HL-60/S4 (cell line): ENCODE measurements around the gene KCNMB1.

Experiments
- in situ Hi-C: fragments of 300-500 bp; cut with MboI; formaldehyde crosslinking; loops from 2 replicates; pipeline ENCODE4 v1.14.3; 2022; ENCODE audit warnings: low sequenced_read_pairs

KCNMB1 gene, protein sequence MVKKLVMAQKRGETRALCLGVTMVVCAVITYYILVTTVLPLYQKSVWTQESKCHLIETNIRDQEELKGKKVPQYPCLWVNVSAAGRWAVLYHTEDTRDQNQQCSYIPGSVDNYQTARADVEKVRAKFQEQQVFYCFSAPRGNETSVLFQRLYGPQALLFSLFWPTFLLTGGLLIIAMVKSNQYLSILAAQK

DNA sequence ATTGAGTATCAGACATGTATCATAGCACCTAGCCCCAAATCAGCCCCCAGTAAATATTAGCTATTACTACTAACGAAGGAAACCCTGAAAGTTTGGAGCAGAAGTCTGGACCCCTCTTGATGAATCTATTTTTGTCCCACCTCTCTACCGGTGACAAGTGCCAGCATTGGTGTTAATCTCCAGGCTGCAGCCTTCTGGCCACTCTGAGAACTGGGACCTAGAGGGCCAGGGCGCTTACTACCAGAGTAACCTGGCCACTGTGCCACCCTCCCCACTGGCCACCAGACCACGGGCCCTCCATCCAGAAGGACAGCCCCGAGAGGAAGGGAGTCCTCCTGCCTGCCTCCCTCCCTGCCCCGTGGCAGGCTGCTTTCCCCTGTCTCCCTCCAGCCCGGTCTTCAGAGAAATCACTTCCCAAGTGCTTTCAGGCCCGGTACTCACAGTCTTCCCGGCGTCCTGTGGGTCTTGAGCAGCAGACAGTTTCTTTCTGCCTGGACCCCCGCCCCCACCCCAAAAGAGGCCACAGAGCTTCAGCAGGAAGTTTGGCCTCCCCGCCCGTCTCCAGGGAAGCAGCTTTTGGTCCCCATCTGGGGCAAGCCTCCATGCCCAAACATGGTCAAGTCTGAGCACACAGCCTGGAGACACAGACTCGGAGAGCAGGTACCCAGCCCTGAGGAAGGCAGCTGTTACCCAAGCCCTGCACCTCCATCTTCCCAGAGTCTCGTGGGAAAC lies at the start of gene KCNMB1:
TSS of gene KCNMB1 (minus strand) at position 550 of the 732 bp plus-strand sequence. CDS start 3,920 bp downstream, outside the sequence.
- in situ Hi-C loops, result no loop called here

DNA sequence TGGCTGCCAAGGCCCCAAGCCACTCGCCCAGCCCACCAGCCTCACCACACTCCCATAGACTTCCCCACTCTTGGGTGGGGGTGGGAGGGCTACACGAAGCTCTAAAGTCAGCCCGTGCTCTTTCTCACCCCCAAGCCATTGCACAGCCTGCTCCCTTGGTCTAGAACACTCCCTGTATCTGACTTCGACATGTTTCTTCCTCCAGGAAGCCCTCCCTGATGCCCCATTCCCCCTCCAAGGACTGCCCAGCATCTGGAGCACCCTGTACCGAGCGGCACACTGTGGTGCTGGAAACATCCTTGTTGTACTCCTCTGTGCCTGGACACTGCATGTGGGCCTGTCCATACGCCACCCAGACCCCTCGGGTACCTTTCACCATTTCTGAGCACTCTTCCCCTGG lies 49.4 kb upstream of the KCNMB1 start:
- in situ Hi-C loops, result no loop called here

DNA sequence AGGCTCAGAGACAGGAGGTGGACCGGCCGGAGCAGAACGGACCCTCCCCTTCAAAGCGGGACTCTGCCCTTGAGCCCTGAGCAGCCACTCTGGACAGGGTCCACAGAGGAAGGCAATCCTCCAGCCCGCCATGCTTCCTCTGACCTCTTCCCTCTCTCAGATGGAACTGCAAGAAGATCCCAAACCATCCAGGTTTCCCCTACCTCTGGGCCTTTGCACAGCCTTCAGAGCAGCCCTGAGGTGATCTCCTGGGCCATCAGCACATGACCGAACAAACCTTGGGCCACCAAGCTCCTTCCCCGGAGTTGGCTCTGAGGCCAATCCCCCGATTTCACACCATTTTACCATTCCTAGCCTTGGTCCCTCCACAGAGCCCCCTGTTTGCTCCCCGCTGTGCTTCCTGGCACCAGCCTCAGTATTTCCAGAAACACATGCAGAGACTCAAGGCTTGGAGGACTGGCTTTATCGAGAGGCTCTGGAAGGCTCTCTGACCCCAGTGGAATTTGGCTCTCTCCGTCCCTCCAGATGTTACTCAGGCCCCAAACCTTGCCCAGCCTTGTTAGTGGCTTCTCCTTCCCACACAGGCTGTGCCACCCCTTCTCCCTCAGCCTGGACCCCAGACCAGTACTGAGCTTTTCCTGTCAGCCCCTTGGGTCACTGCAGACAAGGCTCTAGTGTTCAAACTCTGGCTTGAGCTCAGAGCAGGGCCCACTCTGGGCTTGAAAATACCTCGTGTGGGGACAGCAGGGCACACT lies 48.6 kb upstream of the KCNMB1 start:
- in situ Hi-C loops, result no loop called here

DNA sequence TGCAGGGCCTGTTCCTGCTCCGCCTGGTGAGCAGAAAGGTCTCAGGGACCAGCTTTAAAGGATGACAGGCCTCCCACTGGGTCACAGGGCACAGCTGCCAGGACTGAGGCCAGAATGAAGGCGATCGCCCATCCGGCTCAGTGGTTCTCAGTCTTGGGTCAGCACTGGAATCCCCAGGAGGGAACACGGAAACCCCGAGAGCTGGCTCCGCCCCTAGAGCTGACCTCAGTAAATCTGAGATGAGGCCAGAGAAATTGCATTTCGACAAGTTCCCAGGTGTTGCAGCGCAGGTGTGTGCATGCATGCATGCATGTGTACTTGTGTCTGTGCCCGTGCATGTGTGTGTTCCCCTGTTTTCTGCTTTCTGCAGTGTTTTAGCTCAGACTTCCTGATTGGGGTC lies 47.2 kb upstream of the KCNMB1 start:
- in situ Hi-C loops, result no loop called here

DNA sequence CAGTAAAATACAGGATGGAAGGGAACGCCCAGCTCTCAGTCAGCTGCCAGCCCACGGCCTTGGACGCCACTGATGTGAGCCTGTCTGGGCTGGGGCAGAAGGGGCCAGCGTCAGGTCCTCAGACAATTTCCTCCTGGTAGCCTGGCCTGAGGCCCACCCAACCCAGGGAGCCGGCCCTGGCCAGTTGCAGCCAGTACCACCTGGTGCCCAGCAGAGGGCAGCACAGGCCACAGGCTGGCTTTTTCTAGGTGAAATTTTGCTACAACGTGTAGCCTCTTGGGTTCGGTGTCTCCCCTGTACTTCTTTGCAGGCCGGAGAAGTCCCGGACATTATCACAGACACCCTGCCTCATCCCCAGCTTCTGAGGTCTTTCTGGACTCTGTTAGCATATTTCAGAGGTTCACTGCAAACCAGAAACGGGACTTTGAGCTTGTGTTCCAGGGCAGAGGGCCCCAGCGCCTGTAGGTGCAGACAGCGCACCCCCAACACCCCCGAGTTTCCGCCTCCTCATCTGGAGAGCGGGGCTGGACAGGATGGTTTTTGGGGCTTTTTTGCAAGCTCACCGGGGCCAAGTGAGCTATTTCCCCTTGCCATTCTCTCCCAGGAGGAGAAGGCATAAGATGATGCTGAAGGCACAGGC lies 45.9 kb upstream of the KCNMB1 start:
- in situ Hi-C loops, result loop anchor here (5.0 kb wide), 1 partner anchor 187 kb away; no protein-coding TSS in a partner anchor

DNA sequence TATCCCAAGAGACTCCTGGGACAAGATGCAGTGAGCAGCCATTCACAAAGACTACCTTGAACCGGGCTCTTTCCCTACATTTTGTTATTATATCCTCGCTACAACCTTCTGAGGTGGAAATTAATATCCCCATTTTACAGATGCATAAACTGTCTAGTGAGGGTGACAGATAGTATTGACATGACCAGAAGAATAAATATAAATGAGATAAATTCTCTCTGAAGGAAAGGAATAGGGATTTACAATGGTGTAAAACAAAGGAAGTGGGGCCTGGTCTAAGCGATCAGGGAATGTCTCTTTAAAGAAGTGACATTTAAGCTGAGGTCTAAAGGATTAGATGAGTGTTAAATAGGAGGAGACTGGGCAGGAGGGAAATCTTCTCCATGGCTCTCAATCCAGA lies 43.5 kb upstream of the KCNMB1 start:
- in situ Hi-C loops, result loop anchor here (5.0 kb wide), 1 partner anchor 190 kb away; no protein-coding TSS in a partner anchor

DNA sequence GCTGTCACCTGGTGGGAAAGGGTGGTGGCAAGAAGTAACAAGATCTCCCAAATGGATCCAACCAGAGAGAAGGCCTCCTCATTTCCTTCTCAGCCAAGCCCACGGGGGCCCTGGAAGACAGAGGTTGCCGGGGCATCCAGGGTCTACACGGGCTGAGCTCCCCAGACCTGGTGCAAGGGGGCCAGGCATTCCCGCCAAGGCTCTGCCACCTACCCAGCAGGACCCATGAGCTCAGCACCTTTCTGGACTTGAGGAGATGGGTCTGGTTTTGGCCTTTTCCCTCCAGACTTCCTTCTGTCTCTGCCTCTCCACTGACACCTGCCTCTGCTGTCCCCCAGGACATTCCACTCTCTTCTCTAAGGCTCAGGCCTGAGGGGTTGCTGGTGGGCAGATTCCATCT lies 42.4 kb upstream of the KCNMB1 start:
- in situ Hi-C loops, result loop anchor here (5.0 kb wide), 1 partner anchor 191 kb away; no protein-coding TSS in a partner anchor

DNA sequence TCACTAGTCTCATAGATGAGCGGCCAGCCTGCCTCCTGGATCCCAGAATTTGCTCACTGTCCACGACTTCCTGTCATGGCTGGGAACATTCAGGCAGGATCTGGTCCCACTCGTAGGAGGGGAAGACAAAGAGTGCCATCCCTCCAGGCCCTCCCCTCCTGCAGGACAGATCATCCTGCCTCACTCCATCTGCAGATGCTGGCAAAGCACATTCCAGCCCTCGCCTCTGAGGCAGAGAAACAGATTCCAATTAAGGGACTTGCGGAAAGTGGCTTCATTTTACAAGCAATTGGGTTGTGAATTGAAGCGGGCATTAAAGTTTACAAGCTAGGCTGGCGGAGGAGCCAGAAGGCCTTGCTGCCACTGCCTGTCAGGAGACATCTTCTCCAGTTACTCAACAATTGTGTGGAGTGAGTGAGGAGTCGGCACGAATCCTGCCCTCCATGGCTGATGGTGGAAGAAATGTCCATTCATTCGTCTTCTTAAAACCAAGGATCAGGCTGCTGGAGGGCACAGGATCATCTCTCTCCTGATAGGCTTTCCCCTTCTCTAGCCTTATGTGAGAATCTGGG lies 41.8 kb upstream of the KCNMB1 start:
- in situ Hi-C loops, result loop anchor here (5.0 kb wide), 1 partner anchor 191 kb away; no protein-coding TSS in a partner anchor

DNA sequence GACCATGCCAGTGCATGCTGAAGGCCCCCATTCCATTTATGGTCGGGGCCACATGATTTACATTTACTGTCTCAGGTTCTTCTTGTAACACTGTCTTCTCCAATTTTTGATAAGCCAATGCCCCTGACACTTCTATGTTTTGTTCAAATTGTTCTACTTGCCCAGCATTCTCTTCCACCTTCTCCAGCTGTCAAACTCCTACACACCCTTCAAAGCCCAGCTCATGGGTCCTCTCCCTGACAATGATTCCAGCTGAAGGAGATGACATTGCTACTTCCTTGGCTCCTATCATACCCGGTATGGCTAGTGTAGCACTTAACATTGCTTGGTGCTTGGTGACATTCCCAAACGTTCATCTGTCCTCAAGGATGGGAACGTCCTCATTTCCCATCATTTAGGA lies 41.1 kb upstream of the KCNMB1 start:
- in situ Hi-C loops, result loop anchor here (5.0 kb wide), 1 partner anchor 192 kb away; no protein-coding TSS in a partner anchor

DNA sequence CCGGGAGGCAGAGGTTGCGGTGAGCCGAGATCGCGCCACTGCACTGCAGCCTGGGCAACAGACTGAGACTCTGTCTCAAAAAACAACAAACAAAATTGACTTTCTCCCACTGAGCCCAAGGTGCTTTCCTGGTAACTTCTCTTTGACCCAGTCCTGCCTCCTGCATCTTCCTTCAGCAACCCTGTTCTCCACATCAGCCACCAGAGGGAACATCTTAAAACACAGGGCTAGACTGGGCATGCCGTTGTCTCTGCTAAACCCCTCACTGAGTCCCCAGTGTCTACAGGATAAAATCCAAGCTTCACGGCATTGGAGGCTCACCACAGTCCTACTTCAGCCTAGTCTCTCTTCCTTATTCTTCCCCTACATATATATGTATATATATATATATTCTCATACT lies 39.8 kb upstream of the KCNMB1 start:
- in situ Hi-C loops, result no loop called here

DNA sequence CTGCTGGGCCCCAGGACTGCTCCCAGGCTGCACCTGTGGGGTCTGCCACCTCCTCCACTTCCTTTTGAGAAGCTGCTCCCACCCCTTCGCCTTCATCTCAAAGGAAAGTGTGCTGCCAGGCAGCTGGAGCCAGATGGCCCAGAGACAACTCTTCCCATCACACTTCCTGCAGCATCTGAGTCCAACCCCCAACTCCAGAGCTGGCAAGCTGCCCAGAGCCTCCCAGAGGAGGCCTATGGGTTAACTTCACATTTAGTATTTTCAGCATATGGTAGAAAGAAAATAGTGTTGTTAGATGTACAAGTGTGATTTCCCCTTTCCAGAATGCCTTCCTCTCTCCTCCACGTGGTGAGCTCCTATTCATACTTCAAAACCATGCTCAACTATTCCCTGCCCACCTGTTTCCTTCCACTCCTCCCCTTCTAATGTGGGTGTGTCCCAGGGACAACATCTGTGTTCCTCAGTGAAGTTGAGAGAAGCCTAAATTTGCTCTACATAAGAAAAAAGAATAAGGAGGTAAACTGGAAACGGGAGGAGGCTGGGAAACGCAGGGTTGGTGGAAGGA lies 38.6 kb upstream of the KCNMB1 start:
- in situ Hi-C loops, result no loop called here

DNA sequence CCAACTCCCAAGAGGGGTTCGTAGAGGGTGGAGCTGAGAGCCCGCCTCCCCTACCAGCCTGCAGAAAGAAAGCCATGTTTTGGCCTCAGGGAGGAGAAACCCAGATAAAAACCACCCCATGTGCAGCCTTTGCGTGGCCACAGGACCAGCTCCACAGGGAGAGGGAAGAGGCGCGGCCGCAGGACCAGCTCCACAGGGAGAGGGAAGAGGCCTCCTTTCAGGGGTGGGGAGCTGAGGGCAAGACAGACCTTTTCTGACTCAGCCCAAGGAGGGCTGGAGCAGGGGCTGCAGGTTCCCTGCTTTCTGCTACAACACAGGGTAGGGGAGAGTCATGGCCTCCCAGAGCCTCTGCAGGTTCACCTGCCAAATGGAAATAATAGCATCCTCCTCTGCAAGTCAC lies 37.6 kb upstream of the KCNMB1 start:
- in situ Hi-C loops, result no loop called here

DNA sequence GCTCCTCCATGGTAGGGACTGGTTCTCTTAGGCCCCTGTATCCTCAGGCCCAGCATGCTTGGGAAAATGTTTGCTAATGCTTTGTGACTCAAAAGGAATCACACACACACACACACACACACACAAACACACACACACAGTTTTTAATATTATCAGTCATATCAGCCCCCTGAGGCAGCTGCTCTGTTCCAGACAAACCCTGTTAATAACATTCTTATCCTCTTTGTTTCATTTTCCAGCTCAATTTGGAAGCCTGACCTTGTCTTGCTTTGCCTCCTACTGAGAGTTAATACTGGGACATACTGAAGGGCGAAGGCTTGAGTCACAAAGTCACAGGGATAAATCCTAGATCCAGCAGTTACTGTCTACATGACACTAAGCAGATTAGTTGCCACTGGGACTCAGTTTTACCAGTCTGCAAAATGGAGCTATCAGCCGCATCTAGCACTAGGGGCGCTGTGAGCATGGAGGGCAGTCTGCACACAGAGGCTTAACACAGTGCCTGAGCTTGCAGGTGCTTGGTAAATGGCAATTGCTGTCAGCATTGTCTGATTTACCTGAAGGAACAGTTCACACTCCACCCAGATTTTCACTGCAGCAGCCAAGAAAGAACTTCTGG lies 37.1 kb upstream of the KCNMB1 start:
- in situ Hi-C loops, result no loop called here

DNA sequence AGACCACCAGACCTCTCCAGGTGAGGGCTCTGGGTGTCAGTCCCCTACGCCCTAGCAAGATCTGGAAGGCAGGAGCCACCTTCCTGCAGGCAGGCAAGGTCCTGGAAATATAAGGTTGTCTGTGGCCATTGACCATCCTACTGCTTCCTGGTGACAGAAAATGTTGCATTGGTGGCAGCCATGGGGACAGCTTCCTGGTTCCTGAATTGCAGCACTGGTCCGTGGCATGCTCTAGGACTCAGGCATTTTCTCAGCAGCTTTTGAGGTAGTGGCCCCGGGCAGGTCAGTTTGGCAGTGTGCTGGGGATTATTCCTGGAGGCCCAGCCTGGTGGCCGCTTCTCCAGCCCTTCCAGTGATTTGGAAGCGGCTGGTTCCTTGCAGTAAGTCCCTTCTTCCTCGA lies 36.6 kb upstream of the KCNMB1 start:
- in situ Hi-C loops, result no loop called here

DNA sequence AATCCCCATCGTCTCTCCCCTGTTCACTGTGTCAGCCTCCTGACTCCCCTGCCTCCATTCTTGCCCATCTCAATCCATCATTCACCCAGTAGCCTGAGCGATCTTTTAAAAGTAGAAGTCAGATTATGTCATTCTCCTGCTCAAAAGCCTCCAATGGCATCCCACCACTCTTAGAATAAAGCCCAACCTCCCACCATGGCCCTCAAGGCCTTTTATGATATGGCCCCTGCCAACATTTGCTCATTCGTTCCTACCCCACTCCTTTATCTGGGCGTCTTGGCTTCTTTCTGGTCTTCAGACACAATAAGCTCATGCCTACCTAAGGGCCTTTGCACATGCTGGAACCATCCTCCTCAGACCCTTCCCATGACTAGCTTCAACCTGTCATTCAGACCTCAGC lies 35.5 kb upstream of the KCNMB1 start:
- in situ Hi-C loops, result loop anchor here (25.0 kb wide), 1 partner anchor 312 kb away; the partner anchor contains the start of gene FOXI1

DNA sequence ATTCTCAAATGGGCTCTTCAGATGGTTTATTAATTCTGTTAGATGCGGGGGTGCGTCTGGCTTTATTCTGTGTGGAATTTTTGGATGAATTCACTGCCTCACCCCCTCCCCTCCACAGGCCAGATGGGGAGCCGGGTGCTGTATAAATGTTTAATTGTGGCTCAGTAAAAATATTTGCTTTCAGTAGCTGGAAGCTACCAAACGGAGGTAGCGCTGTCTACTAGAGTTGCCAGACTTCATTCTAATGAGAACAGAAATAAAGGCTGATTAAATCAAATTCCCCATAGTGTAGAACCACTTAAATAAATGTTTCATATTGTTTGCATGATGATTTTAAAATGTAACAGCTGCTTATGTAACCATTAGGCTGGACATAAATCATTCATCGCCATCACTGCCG lies 34.5 kb upstream of the KCNMB1 start:
- in situ Hi-C loops, result loop anchor here (25.0 kb wide), 1 partner anchor 311 kb away; the partner anchor contains the start of gene FOXI1

DNA sequence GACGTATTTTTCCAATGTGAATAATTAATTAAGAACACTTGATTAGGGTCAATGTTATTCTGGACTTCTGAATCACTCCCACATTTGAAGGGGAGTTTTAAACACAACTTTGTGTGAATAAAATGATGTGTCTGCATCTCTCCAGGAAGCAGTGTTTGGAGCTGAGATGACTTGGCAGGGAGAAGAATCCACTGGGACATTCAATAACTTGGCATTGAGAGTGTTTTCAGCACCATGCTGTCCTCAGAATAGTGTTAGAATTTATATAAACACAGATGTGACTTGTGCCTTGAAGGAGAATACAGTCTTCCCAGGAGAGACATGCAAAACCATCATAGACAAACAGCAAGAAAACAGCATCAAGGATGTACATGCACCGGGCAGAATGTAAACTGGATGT lies 32.7 kb upstream of the KCNMB1 start:
- in situ Hi-C loops, result loop anchor here (25.0 kb wide), 1 partner anchor 310 kb away; the partner anchor contains the start of gene FOXI1

DNA sequence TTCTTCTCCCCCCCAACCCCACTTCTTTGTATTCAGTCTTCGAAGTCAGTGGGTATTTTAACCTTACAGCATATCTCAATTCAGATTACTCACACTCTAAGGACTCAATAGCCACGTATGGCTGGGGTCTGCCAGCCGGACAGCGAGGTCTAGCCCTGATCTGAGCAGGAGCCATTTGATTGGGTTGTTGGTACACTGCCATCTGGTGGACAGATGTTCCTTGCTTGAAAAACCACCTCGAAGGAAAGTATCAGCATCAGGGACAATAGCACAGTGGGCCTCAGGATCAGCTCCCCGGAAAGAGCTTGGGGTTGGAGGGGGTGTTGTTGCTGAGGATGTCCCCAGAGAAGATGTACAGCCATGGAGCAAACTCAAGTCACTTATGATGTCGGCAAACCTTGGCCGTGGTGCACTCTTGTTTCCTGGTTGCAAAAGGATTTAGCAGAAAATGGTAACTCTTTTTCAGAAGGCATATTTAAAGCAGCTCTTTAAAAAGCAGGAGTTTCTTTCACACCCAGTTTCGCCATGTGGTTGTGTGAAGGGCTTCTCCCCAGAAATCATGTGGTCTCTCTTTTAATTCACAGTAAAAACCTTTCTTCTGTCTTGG lies 31.7 kb upstream of the KCNMB1 start:
- in situ Hi-C loops, result loop anchor here (25.0 kb wide), 1 partner anchor 309 kb away; the partner anchor contains the start of gene FOXI1

DNA sequence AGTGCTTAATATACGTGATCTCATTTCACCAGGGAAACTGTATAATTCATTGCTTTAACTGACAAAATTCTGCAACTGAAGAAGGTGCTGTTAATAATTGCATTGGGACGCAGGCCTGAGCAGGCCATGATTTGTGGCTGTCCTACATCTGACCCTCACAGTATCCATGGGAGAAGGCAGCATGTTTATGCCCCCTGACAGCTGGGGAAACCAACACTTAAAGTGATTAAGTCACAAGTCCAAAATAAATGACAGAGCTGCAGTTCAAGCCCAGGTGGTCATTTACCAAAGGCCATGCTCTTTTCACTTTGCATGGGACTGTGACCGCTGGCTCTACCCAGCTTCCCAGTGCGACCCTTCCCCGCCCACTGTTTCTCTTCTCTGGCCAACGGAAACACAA lies 30.5 kb upstream of the KCNMB1 start:
- in situ Hi-C loops, result loop anchor here (10.0 to 25.0 kb wide), 2 partner anchors 185 to 307 kb away; partner anchors contain the start of genes C5orf58 and FOXI1
